ENCODE results near the gene DNMT3L.
"Not testable (repeated sequence)": the region's sequence is repeated elsewhere in the genome, so short reads cannot be mapped to it uniquely, and the experiment has no call there.

DNA sequence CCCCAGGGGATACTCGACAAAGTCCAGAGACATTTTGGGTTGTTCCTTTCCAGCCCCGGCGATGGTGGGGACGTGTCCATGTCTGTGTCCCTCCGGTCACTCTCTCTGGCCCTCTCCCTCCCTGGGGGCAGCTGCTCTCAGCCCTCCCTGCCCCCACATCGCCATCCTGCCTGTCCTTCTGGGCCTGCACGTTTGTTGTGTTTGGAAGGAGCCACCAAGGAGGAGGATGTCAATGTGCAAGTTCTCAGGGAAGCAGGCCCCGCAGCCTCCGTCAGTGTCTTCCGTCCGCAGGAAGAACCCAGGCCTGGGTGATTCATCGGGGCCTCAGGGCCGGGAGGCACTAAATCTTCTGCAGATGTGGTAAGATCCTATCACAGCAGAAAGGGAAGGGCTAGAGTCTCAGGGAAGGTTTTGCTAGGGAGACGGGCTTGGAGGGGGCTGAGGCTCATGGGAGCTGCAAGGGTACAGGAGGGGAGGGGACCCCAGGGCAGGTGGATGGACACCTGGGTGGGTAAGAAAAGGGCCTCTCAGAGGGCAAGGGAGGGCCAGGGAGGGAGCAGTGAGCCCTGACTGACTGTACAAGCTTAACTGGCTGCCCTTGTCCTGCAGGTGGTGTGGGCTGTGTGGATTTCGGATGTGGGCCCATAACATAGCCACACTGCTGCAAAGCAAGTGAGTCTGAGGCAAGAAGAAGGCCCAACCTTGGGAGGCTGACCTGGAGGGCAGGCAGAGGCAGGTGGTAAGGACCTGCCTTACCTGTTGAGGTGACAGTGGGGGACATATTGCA, 53.6 kb downstream of the DNMT3L start:
- TF ChIP-seq, protein P1, sequence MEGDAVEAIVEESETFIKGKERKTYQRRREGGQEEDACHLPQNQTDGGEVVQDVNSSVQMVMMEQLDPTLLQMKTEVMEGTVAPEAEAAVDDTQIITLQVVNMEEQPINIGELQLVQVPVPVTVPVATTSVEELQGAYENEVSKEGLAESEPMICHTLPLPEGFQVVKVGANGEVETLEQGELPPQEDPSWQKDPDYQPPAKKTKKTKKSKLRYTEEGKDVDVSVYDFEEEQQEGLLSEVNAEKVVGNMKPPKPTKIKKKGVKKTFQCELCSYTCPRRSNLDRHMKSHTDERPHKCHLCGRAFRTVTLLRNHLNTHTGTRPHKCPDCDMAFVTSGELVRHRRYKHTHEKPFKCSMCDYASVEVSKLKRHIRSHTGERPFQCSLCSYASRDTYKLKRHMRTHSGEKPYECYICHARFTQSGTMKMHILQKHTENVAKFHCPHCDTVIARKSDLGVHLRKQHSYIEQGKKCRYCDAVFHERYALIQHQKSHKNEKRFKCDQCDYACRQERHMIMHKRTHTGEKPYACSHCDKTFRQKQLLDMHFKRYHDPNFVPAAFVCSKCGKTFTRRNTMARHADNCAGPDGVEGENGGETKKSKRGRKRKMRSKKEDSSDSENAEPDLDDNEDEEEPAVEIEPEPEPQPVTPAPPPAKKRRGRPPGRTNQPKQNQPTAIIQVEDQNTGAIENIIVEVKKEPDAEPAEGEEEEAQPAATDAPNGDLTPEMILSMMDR (conservative IDR thresholded peaks at IDR 0.05) = not testable (repeated sequence)
- not testable (repeated sequence) for TF ChIP-seq ZFX (IDR thresholded peaks at IDR 0.05)

Data from C4-2B (cell line).